ENCODE measurements around the gene ANK3. TPM values are rescaled to one million over a fixed set of nuclear protein-coding genes. Genes with fewer than 3 reads are reported as not detected.

The ANK3 gene
- polyA plus RNA-seq, 3 donors, result not detected

DNA sequence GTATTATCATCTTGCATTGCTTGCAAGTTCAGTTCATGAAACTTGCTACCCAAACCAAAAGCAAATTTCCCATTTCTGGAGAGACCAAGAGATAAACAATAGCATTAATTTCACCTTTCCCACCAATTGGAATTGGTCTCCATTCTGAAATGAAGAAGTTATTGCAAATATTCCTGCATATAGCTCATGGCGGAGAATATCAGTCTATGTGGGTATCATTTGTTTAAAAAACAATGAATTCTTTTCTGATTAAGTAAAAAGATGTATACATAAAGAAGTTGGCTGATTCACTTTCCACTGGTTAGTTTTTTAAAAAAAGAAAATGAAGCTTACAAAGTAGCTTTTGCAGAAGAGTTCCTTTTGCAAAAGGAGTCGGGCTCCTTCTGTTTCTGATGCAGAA lies 19.5 kb upstream of the ANK3 start:
- H3K4me3 Mint-ChIP-seq, result no peak overlapping the region
- Histone ChIP-seq H3K9me3 (replicated peaks in 1 of 2; ENCODE audit: control insufficient read depth in 1 of 2, insufficient read depth in 1 of 2, low read length in 2 of 2) (no peaks in the 10 kb centered on the region), H3K4me1 (ENCODE audit: control insufficient read depth in 1 of 2, insufficient read depth in 2 of 2, low read length in 2 of 2) (no peaks in the 10 kb centered on the region), H4K20me1 (ENCODE audit: insufficient read depth, low read length) (no peaks in the 10 kb centered on the region), H3K36me3 (replicated peaks in 1 of 2; ENCODE audit: control insufficient read depth in 1 of 2, insufficient read depth in 2 of 2, low read length in 2 of 2) (no peaks in the 10 kb centered on the region), H3K79me2 (ENCODE audit: insufficient read depth, low read length) (no peaks in the 10 kb centered on the region), H3K4me3 (replicated peaks in 1 of 3; ENCODE audit: low read depth in 2 of 3, low read length in 3 of 3) (no peak overlapping the region), H3K9ac (ENCODE audit: insufficient read depth, low read length, poor library complexity, severe bottlenecking) (no peak overlapping the region), H3K27me3 (ENCODE audit: control insufficient read depth in 2 of 2, insufficient read depth in 2 of 2, low read length in 2 of 2) (no peaks in the 10 kb centered on the region), H3K4me2 (replicated peaks; ENCODE audit: extremely low read depth, low read length, poor library complexity, severe bottlenecking) (no peak overlapping the region), H3K27ac (ENCODE audit: low read depth in 1 of 2, low read length in 2 of 2) (no peak overlapping the region), H2AFZ (ENCODE audit: insufficient read depth, low read depth, low read length, poor library complexity, severe bottlenecking) (no peak overlapping the region)
- DNase-seq, result no peak
- WGBS (ENCODE audit: insufficient coverage), result 80% methylated on average over 1 of the region's 2 CpGs
- TF ChIP-seq, protein P1, sequence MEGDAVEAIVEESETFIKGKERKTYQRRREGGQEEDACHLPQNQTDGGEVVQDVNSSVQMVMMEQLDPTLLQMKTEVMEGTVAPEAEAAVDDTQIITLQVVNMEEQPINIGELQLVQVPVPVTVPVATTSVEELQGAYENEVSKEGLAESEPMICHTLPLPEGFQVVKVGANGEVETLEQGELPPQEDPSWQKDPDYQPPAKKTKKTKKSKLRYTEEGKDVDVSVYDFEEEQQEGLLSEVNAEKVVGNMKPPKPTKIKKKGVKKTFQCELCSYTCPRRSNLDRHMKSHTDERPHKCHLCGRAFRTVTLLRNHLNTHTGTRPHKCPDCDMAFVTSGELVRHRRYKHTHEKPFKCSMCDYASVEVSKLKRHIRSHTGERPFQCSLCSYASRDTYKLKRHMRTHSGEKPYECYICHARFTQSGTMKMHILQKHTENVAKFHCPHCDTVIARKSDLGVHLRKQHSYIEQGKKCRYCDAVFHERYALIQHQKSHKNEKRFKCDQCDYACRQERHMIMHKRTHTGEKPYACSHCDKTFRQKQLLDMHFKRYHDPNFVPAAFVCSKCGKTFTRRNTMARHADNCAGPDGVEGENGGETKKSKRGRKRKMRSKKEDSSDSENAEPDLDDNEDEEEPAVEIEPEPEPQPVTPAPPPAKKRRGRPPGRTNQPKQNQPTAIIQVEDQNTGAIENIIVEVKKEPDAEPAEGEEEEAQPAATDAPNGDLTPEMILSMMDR (IDR thresholded peaks at IDR 0.05), result no peak
- intact Hi-C loops (cut with micrococcal nuclease), result no loop called here
- no peaks in the 10 kb centered on the region for H3K4me1 Mint-ChIP-seq
- no peak overlapping the region for H3K27ac Mint-ChIP-seq
- H3K36me3 Mint-ChIP-seq, result no peaks in the 10 kb centered on the region
- H3K9me3 Mint-ChIP-seq, result no peaks in the 10 kb centered on the region
- H3K27me3 Mint-ChIP-seq (ENCODE audit: low read depth in 3 of 3), result peaks cover 0 to 5% (median 1%) of the 10 kb centered on the region in 3 donors

GRCh38 chr10:60406182-60406581 lies 16.5 kb upstream of the ANK3 start:
- WGBS (ENCODE audit: insufficient coverage), result 60% methylated on average over 1 of the region's 3 CpGs
- no peaks in the 10 kb centered on the region for H3K79me2 ChIP-seq (ENCODE audit: insufficient read depth, low read length)
- no peak overlapping the region for H3K4me3 ChIP-seq (replicated peaks in 1 of 3; ENCODE audit: low read depth in 2 of 3, low read length in 3 of 3)
- intact Hi-C loops (cut with micrococcal nuclease), result no loop called here
- Mint-ChIP-seq H3K4me3 (no peak overlapping the region), H3K9me3 (no peaks in the 10 kb centered on the region), H3K36me3 (no peaks in the 10 kb centered on the region), H3K27me3 (ENCODE audit: low read depth in 3 of 3) (peaks cover 0 to 3% (median 0%) of the 10 kb centered on the region in 3 donors), H3K4me1 (no peaks in the 10 kb centered on the region), H3K27ac (no peak overlapping the region)
- no peak overlapping the region for H3K27ac ChIP-seq (ENCODE audit: low read depth in 1 of 2, low read length in 2 of 2)
- peaks cover 0 to 2% of the 10 kb centered on the region in 2 donors for H3K9me3 ChIP-seq (replicated peaks in 1 of 2; ENCODE audit: control insufficient read depth in 1 of 2, insufficient read depth in 1 of 2, low read length in 2 of 2)
- H3K27me3 ChIP-seq (ENCODE audit: control insufficient read depth in 2 of 2, insufficient read depth in 2 of 2, low read length in 2 of 2), result no peaks in the 10 kb centered on the region
- H3K9ac ChIP-seq (ENCODE audit: insufficient read depth, low read length, poor library complexity, severe bottlenecking), result no peak overlapping the region
- no peak overlapping the region for H3K4me2 ChIP-seq (replicated peaks; ENCODE audit: extremely low read depth, low read length, poor library complexity, severe bottlenecking)
- TF ChIP-seq, protein P1 (IDR thresholded peaks at IDR 0.05), result no peak
- H4K20me1 ChIP-seq (ENCODE audit: insufficient read depth, low read length), result no peaks in the 10 kb centered on the region
- H2AFZ ChIP-seq (ENCODE audit: insufficient read depth, low read depth, low read length, poor library complexity, severe bottlenecking), result no peak overlapping the region
- no peak for DNase-seq
- H3K36me3 ChIP-seq (replicated peaks in 1 of 2; ENCODE audit: control insufficient read depth in 1 of 2, insufficient read depth in 2 of 2, low read length in 2 of 2), result no peaks in the 10 kb centered on the region
- H3K4me1 ChIP-seq (ENCODE audit: control insufficient read depth in 1 of 2, insufficient read depth in 2 of 2, low read length in 2 of 2), result no peaks in the 10 kb centered on the region

All from CD14-positive monocyte (primary cell).